ENCODE measurements around the gene PEAK3.

Gene PEAK3

DNA sequence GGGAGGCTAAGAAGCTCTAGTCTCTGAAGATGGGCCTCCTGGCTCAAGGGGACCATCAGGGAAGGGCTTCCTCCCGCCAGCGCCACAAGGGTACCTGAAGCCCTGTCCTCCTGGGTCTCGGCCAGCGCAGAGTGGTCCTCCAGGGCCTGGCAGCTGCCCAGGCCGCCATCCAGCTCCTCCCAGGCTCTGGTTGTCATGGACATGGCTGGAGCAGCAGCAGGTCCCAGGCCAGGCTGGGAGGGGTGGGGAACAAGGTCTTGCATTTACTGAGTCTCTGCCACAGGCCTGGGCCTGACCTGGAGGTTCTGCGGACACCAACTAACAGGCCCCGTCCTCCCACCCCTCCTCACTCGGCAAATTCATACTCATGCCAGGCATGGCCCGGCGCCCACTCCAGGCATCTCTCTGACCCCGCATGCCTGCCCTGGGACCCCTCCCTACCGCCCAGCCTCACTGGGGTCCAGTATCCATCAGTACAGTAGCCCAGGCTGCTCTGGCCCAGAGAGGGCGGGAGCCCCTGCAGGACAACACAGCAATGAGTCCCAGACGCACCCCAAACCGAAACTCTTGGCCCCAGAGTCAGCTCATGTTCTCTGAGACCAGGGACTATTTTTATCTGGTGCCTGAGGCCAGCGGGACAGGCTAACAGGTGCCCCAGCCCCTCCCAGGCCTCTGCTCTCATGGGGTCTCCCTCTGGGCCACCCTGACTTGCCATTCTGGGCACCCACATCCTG is 26.7 kb downstream of the PEAK3 start:
- Histone ChIP-seq H3K27me3 (replicated peaks) (peaks cover 36% of the 10 kb centered on the region), H3K36me3 (replicated peaks) (no peaks in the 10 kb centered on the region), H3K27ac (no peak overlapping the region), H3K4me3 (ENCODE audit: low read depth, low read length) (no peak overlapping the region)
- TF ChIP-seq, protein P1, sequence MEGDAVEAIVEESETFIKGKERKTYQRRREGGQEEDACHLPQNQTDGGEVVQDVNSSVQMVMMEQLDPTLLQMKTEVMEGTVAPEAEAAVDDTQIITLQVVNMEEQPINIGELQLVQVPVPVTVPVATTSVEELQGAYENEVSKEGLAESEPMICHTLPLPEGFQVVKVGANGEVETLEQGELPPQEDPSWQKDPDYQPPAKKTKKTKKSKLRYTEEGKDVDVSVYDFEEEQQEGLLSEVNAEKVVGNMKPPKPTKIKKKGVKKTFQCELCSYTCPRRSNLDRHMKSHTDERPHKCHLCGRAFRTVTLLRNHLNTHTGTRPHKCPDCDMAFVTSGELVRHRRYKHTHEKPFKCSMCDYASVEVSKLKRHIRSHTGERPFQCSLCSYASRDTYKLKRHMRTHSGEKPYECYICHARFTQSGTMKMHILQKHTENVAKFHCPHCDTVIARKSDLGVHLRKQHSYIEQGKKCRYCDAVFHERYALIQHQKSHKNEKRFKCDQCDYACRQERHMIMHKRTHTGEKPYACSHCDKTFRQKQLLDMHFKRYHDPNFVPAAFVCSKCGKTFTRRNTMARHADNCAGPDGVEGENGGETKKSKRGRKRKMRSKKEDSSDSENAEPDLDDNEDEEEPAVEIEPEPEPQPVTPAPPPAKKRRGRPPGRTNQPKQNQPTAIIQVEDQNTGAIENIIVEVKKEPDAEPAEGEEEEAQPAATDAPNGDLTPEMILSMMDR (IDR thresholded peaks at IDR 0.05; ENCODE audit: low read depth, low read length, missing control alignments), result no peak
- DNase-seq, result no peak
- in situ Hi-C loops (cut with HindIII; ENCODE audit: low pct_ligation_motif_present, low sequenced_read_pairs), result no loop called here

DNA sequence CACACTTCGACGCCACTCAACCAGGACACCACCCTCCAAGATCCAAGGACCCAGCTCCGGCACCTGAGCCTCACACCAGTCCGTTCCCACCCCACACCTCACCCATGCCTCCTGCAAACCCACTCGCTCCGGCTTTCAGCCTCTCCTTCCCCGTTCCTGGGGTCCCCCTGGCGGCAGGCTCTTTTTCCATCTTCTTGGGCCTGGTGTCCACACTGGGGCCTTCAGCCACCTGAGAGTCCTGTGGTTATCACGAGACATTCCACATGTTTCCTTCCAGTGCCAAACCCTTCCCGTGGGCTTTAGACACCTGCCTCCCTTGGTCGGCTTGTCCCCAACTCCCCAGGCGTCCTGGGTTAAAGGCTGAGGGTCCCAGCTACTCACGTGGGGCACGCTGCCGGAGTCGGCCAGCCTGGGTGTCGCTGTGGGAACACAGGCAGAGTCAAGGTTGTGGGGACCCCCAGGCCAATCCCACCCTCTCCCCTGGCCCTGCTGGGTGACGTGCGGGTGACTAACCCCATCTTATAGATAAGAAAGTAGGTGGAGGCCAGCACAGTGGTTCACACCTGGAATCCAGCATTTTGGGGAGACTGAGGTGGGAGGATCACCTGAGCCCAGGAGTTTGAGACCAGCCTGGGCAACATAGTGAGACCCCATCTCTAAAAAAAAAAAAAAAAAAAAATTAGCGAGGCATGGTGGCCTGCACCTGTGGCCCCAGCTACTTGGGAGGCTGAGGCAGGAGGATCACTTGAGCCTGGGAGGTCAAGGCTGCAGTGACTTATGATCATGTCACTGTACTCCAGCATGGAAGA is 27.7 kb downstream of the PEAK3 start:
- Histone ChIP-seq H3K4me3 (ENCODE audit: low read depth, low read length) (no peak overlapping the region), H3K27ac (no peak overlapping the region), H3K36me3 (replicated peaks) (no peaks in the 10 kb centered on the region), H3K27me3 (replicated peaks) (peaks cover 39% of the 10 kb centered on the region)
- in situ Hi-C loops (cut with HindIII; ENCODE audit: low pct_ligation_motif_present, low sequenced_read_pairs), result no loop called here
- no peak for DNase-seq
- TF ChIP-seq, protein P1 (IDR thresholded peaks at IDR 0.05; ENCODE audit: low read depth, low read length, missing control alignments), result peak; percentile 77

DNA sequence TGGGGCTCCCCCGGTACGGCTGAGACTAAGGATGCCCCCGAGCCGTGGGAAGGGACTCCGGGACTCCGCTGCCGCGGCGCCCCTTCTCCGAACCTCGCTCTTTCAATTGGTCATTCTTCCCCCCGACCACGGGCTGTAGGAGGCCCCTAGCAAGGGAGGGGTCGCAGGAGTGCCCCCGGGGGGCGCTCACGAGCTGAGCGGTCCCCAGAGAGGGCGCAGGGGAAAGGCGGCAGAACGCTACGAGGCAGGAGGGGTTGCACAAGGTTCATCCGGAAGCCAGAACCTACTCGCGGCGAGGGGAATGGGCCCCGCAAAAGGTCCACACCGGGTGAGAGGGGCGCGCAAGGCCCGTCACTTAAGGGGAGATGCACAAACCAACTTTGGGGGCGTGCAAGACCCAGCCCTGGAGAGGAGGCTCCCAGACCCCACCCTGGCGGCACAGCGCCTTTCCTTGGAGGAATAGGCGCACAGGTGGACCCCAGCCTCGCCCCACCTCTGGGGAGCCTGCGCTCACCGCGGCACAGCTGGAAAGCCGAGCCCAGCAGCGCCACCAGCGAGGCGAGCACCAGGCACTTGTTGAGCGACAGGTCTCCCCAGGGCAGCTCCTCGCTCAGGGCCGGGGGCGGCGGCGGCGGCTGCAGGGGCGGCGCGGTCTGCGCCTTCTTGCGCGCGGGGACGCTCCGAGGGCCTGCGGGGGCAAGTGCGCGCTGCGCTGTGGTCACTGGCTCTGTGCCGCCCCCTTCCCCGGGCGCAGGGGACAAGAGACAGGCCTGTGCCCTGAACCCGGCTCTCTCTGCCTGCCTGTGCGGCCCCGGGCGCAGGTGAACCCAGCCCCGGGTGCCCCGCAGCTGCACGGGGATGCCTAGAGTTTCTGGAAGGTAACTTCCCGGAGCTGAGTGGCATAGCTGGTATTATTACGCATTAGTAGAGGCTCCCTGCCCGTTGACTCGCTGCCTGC is 28.6 kb downstream of the PEAK3 start:
- TF ChIP-seq, protein P1 (IDR thresholded peaks at IDR 0.05; ENCODE audit: low read depth, low read length, missing control alignments), result peak; percentile 48
- no peak for DNase-seq
- peaks cover 39% of the 10 kb centered on the region for H3K27me3 ChIP-seq (replicated peaks)
- H3K36me3 ChIP-seq (replicated peaks), result peaks cover 4% of the 10 kb centered on the region
- in situ Hi-C loops (cut with HindIII; ENCODE audit: low pct_ligation_motif_present, low sequenced_read_pairs), result no loop called here
- H3K4me3 ChIP-seq (ENCODE audit: low read depth, low read length), result no peak overlapping the region
- H3K27ac ChIP-seq, result no peak overlapping the region

DNA sequence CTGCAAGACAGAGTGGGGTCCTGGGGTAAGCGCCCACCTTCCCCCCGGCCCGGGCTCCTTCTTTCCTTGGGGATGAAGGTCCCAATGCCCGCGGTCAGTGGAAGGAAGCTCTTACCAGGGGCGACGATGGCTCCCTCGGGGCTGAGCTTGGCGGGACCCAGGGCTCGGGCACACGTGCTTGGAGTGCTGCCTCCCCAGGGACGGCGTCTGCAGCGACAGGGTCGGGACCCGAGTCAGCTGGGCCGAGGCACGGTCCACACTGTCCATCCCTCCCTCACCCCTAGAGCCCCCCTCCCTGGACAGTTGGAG is 29.2 kb downstream of the PEAK3 start:
- DNase-seq, result no peak
- no peak overlapping the region for H3K4me3 ChIP-seq (ENCODE audit: low read depth, low read length)
- TF ChIP-seq, protein P1 (IDR thresholded peaks at IDR 0.05; ENCODE audit: low read depth, low read length, missing control alignments), result no peak
- in situ Hi-C loops (cut with HindIII; ENCODE audit: low pct_ligation_motif_present, low sequenced_read_pairs), result no loop called here
- peaks cover 4% of the 10 kb centered on the region for H3K36me3 ChIP-seq (replicated peaks)
- peaks cover 39% of the 10 kb centered on the region for H3K27me3 ChIP-seq (replicated peaks)
- H3K27ac ChIP-seq, result no peak overlapping the region

DNA sequence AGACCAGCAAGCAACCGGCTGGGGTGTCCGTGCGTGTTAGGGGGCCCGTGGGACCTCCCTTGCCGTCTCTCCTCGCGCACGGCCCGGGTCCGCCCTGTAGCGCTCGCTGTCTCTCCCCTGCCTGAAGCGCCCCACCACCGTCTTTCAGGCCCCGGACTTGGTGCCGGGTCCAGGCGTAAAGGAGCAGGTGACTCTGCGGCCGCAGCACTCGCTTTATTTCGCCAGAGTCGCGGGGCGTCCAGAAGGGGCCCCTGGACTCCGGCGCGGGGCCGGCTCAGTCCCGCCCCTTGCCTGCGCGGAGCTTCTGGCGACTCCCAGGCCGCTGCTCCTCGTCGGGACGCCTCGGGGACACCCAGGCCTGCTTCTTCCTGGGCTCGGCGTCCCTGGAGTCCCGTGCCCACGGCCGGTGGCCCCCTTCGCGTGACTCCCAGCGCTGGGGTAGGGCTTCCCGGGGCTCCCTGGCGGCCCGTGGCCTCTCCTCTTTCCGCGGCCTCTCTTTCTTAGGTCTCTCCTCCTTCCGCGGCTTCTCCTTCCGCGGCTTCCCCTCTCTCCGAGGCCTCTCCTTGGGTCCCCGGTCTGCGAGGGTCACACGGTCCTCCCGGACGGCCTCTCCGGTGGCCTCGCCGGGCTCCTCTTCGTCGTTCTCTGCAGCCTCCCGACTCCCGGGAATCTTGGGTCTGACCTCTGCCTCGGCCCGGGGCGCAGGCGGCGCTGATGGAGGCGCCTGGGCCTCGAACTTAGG is 29.7 kb downstream of the PEAK3 start:
- H3K36me3 ChIP-seq (replicated peaks), result peaks cover 9% of the 10 kb centered on the region

More for the DNA sequence above, 29.7 kb downstream of the PEAK3 start:
- Histone ChIP-seq H3K27ac (no peak overlapping the region), H3K27me3 (replicated peaks) (peaks cover 39% of the 10 kb centered on the region), H3K4me3 (ENCODE audit: low read depth, low read length) (no peak overlapping the region)
- in situ Hi-C loops (cut with HindIII; ENCODE audit: low pct_ligation_motif_present, low sequenced_read_pairs), result no loop called here
- TF ChIP-seq, protein P1 (IDR thresholded peaks at IDR 0.05; ENCODE audit: low read depth, low read length, missing control alignments), result no peak
- DNase-seq, result no peak
